Measurements from ENCODE around the gene FAM89B.

GRCh38 chr11:65552388-65552951, 19.9 kb upstream of the FAM89B start:
- no peak for TF ChIP-seq CTCF (conservative IDR thresholded peaks at IDR 0.05 in 1 of 2, IDR thresholded peaks at IDR 0.05 in 1 of 2; ENCODE audit: low read depth in 1 of 2, low read length in 2 of 2)
- TF ChIP-seq EZH2 (IDR thresholded peaks at IDR 0.05; ENCODE audit: low read length, missing control alignments): no peak

Data from fibroblast of lung (primary cell).